ENCODE data around the gene CBX1. TPM values are rescaled to one million over a fixed set of nuclear protein-coding genes. Genes with fewer than 3 reads are reported as not detected.
A peak's percentile ranks its signal among the peaks of the same experiment; 100 is the strongest.

The CBX1 gene
- total RNA-seq, 1 donor from 2014 or later = 43.5 TPM

- H3K9me3 ChIP-seq = no peaks in the 10 kb centered on the region
- TF ChIP-seq, protein P1, sequence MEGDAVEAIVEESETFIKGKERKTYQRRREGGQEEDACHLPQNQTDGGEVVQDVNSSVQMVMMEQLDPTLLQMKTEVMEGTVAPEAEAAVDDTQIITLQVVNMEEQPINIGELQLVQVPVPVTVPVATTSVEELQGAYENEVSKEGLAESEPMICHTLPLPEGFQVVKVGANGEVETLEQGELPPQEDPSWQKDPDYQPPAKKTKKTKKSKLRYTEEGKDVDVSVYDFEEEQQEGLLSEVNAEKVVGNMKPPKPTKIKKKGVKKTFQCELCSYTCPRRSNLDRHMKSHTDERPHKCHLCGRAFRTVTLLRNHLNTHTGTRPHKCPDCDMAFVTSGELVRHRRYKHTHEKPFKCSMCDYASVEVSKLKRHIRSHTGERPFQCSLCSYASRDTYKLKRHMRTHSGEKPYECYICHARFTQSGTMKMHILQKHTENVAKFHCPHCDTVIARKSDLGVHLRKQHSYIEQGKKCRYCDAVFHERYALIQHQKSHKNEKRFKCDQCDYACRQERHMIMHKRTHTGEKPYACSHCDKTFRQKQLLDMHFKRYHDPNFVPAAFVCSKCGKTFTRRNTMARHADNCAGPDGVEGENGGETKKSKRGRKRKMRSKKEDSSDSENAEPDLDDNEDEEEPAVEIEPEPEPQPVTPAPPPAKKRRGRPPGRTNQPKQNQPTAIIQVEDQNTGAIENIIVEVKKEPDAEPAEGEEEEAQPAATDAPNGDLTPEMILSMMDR (IDR thresholded peaks at IDR 0.05) = no peak
- no peak for TF ChIP-seq POLR2AphosphoS5 (IDR thresholded peaks at IDR 0.05; ENCODE audit: insufficient read depth in 1 of 2, low read depth in 1 of 2)
- no peak for TF ChIP-seq POLR2A (IDR thresholded peaks at IDR 0.05)
- DNase-seq (ENCODE audit: extremely low spot score in 2 of 2) = no peak
- peaks cover 80% of the 10 kb centered on the region for H3K4me1 ChIP-seq
- peak overlapping the region; percentile 80 to 87 for H3K4me3 ChIP-seq
- intact Hi-C loops (cut with DNase I) = no loop called here
- peaks cover 5 to 33% of the 10 kb centered on the region in 2 donors for H3K36me3 ChIP-seq
- H3K27ac ChIP-seq = peak overlapping the region; percentile 99
- no peaks in the 10 kb centered on the region for H3K27me3 ChIP-seq
These were observed 47.5 kb downstream of the CBX1 start for GRCh38 chr17:48053758-48054237.

DNA sequence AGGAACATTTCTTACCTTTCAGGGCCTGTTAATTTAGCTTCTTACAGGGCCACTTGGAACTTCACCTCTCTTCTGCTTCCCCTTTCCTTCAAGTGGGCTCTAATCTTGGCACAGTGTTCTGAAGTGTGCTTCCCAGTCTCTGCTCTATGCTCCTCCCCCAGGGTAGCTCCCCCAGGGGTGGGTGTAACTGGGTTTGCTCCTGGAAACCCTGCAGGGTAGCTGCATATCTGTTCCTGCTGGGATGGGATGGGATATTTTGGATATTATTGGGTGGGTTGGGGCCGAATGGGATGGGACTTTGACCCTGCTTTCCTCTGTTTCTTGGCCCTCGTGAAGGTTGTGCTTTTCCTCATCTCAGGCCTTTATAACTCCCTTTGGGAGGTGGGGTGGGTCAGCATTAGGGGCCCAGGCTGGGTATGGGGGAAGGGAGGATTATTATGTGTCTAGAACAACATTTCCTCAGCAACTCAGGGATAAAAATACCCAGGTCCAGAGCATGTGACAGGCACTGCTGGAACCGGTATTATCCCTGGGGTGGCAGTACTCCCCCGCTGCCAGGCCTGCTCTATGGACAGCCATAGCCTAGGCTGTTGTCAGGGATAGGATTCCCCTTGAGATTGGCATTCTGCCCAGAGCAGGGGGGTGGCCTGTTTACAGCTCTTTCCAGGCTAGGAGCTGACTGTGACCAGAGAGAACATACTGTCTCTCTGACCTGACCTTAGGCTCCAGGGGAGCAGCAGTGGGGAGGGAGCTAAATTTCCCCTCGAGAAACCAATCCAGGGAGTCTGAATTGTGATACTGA, 48.1 kb downstream of the CBX1 start:
- TF ChIP-seq POLR2AphosphoS5 (IDR thresholded peaks at IDR 0.05; ENCODE audit: insufficient read depth in 1 of 2, low read depth in 1 of 2) = peak in 1 of 2 donors; percentile 60
- TF ChIP-seq, protein P1 (IDR thresholded peaks at IDR 0.05) = no peak
- Histone ChIP-seq H3K27ac (peak overlapping the region; percentile 99), H3K9me3 (no peaks in the 10 kb centered on the region), H3K4me3 (peak overlapping the region; percentile 80 to 87), H3K4me1 (peaks cover 76% of the 10 kb centered on the region), H3K27me3 (no peaks in the 10 kb centered on the region), H3K36me3 (peaks cover 5 to 27% of the 10 kb centered on the region in 2 donors)
- DNase-seq (ENCODE audit: extremely low spot score in 2 of 2) = no peak
- intact Hi-C loops (cut with DNase I) = no loop called here

DNA sequence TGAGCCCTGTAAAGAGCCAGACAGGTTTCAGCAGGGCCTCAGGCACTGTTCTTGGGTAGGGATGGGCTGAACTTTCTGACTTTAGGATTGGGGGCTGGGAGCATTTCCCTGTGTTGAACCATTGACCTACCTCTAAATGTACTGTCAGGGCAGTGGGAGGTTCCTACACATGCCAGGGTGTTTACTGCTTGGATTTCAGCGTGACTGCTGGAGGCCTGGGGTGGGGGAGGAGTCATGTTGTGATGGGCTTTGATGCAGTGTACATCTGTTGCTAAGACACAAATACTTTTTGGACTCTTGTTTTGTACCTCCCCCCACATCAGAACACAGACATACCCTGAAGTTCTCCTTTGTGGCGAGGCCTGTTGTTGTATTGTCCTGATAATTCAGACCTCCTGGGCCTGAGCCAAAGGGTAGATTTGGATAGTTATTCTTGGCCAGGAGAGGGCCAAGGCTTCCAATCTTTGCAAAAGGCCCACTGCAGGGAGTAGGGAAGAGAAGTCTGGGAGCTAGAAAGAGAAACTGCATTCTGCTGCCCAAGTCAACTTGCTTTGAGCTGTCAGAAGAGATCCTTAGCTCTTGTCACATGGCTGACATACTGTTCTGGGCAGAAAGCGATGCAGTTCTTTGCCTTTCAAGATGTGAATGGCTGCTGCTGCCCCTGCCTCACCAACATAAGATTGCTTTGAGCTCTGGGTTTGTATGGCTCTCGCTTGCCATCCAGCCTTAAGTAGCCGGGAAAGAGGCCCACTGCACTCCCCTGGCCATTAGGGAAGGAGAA, 49.4 kb downstream of the CBX1 start:
- H3K4me3 ChIP-seq = peak overlapping the region; percentile 80 to 87
- H3K4me1 ChIP-seq = peaks cover 73% of the 10 kb centered on the region

DNA sequence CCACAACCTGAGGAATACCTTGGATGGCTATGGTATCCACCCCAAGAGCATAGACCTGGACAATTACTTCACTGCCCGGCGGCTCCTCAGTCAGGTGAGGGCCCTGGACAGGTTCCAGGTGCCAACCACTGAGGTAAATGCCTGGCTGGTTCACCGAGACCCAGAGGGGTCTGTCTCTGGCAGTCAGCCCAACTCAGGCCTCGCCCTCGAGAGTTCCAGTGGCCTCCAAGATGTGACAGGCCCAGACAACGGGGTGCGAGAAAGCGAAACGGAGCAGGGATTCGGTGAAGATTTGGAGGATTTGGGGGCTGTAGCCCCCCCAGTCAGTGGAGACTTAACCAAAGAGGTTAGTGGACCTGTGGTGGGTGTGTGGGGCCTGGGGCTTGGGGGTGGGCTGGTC, 50.0 kb downstream of the CBX1 start:
- peak overlapping the region; percentile 80 to 87 for H3K4me3 ChIP-seq
- H3K36me3 ChIP-seq = peaks cover 0 to 8% of the 10 kb centered on the region in 2 donors
- intact Hi-C loops (cut with DNase I) = no loop called here
- peaks cover 79% of the 10 kb centered on the region for H3K4me1 ChIP-seq
- peak overlapping the region; percentile 99 for H3K27ac ChIP-seq
- TF ChIP-seq POLR2A (IDR thresholded peaks at IDR 0.05) = no peak
- no peak for TF ChIP-seq POLR2AphosphoS5 (IDR thresholded peaks at IDR 0.05; ENCODE audit: insufficient read depth in 1 of 2, low read depth in 1 of 2)
- TF ChIP-seq, protein P1 (IDR thresholded peaks at IDR 0.05) = no peak
- no peak for DNase-seq (ENCODE audit: extremely low spot score in 2 of 2)
- H3K27me3 ChIP-seq = no peaks in the 10 kb centered on the region
- no peaks in the 10 kb centered on the region for H3K9me3 ChIP-seq

More for the DNA sequence above, 49.4 kb downstream of the CBX1 start:
- TF ChIP-seq POLR2A (IDR thresholded peaks at IDR 0.05) = no peak
- TF ChIP-seq POLR2AphosphoS5 (IDR thresholded peaks at IDR 0.05; ENCODE audit: insufficient read depth in 1 of 2, low read depth in 1 of 2) = peak in 1 of 2 donors; percentile 85
- TF ChIP-seq, protein P1 (IDR thresholded peaks at IDR 0.05) = no peak
- H3K27ac ChIP-seq = peak overlapping the region; percentile 99
- H3K36me3 ChIP-seq = peaks cover 0 to 14% of the 10 kb centered on the region in 2 donors
- intact Hi-C loops (cut with DNase I) = no loop called here
- H3K9me3 ChIP-seq = no peaks in the 10 kb centered on the region
- no peaks in the 10 kb centered on the region for H3K27me3 ChIP-seq
- DNase-seq (ENCODE audit: extremely low spot score in 2 of 2) = no peak

Data from vagina (tissue), 2 donors.